Measurements from ENCODE around the gene WNK1. TPM values are rescaled to one million over a fixed set of nuclear protein-coding genes. Genes with fewer than 3 reads are reported as not detected.

The WNK1 gene
- total RNA-seq, 1 donor from 2014 or later: 157 TPM

DNA sequence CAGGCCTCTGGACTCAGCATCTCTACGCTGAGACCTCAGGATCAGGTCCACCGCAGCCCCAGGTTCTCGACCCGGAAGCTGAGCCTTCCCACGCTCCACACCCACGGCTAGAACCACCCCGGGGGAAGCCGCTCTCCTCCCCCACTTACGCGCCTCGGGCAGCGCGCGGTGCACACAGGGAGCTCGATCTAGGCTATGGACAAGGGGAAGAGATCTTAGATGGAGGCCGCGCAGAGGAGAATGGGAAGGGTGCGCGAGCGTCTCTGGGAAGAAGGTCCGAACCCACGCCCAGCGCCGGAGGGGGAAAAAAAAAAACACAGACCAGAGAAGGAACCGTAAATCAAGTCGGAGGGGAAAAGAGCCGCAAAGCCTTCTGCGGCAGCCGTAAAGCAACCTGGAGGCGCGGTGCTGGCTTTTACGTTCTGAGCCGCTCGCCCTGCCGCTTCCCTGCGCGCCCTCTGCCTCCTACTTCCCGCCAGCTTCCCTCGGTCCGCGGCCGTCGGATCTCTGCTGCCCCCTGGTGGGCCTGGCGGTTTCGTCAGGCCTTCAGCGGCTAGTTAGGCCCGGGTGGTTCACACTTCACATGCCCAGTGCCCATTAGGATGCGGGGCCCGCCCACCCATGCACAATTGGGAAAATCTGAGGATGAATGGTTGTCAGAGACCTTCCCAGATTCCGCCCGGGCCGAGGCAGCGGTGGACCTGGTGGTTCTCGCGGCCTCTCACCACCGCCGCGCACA is 197.2 kb downstream of the WNK1 start, which contains the start of gene RAD52:
Gene RAD52, minus strand, starts transcription at position 242 of the 739 bp plus-strand sequence. CDS start 16,636 bp downstream, outside the sequence.
- H3K4me3 Mint-ChIP-seq (ENCODE audit: low read depth): peak within 1 kb of the TSS; percentile 96
- intact Hi-C loops (cut with micrococcal nuclease): loop anchor here (1.0 to 5.0 kb wide), 7 partner anchors 41 to 643 kb away; partner anchors contain the start of genes ERC1 and FBXL14
- peaks cover 31% of the 10 kb centered on the region for H3K4me1 Mint-ChIP-seq (ENCODE audit: low read depth)
- peak; percentile 96 for DNase-seq (ENCODE audit: low spot score)
- H3K27ac Mint-ChIP-seq: peak within 1 kb of the TSS; percentile 96
- H3K27me3 Mint-ChIP-seq (ENCODE audit: low read depth): no peaks in the 10 kb centered on the region
- H3K36me3 Mint-ChIP-seq (ENCODE audit: low read depth): peaks cover 26% of the 10 kb centered on the region
- H3K9me3 Mint-ChIP-seq: no peaks in the 10 kb centered on the region

DNA sequence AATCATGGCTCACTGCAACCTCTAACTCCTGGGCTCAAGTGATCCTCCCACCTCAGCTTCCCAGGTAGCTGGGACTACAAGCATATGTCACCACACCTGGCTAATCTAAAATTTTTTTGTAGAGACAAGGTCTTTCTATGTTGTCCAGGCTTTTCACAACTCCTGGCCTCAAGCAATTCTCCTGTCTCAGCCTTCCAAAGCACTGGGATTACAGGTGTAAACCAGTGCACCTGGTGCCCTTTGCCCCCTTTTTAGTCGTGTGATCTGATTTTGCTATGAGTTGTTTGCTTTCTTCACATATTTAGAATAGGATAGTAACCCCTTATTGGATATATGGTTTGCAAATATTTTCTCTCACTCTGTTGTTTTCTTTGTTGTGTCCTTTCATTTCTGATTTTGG is 198.8 kb downstream of the WNK1 start:
- Mint-ChIP-seq H3K4me1 (ENCODE audit: low read depth) (peaks cover 24% of the 10 kb centered on the region), H3K36me3 (ENCODE audit: low read depth) (peaks cover 18% of the 10 kb centered on the region), H3K27ac (no peak overlapping the region), H3K27me3 (ENCODE audit: low read depth) (no peaks in the 10 kb centered on the region), H3K4me3 (ENCODE audit: low read depth) (peak overlapping the region; percentile 57), H3K9me3 (no peaks in the 10 kb centered on the region)
- no peak for DNase-seq (ENCODE audit: low spot score)
- intact Hi-C loops (cut with micrococcal nuclease): no loop called here

DNA sequence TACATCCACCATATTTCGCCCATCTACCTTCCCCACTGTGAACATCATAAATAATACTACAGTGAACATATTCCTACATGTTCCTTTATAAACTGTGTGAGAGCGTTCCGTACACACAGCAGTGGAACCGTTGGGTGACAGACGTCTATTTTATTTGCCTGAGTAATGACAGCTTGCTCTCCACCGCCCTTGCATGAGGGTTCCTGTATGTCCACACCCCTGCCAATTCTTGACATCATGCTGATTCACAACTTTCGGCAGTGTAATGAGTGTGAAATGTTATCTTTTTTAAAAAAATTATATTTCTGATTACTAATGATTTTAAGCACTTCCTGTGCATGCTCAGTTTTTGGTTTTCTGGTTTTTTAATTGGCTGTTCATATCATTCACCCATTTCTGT is 201.4 kb downstream of the WNK1 start:
- Mint-ChIP-seq H3K4me1 (ENCODE audit: low read depth) (peaks cover 8% of the 10 kb centered on the region), H3K27me3 (ENCODE audit: low read depth) (no peaks in the 10 kb centered on the region), H3K36me3 (ENCODE audit: low read depth) (peaks cover 5% of the 10 kb centered on the region), H3K4me3 (ENCODE audit: low read depth) (no peak overlapping the region), H3K9me3 (no peaks in the 10 kb centered on the region), H3K27ac (no peak overlapping the region)
- no peak for DNase-seq (ENCODE audit: low spot score)
- intact Hi-C loops (cut with micrococcal nuclease): no loop called here

DNA sequence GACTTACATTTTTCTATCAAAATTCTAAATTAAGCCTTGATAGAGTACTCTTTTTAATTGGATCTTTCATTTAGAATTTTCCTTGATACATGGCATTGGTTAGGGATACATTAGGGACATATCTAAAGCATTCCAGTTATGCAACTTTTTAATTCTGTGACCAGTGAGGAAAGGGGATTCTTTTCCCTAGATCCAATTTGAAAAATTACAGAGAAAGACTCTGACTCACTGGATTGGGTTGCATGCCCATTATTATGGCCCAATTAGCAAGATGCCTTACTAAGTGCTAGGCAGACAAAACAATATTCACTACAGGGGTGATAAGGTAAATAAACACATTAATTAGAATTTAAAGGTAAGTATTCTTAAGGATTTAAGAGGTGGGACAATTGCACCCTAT is 202.4 kb downstream of the WNK1 start:
- Mint-ChIP-seq H3K4me3 (ENCODE audit: low read depth) (no peak overlapping the region), H3K27me3 (ENCODE audit: low read depth) (no peaks in the 10 kb centered on the region), H3K4me1 (ENCODE audit: low read depth) (peaks cover 4% of the 10 kb centered on the region), H3K27ac (no peak overlapping the region), H3K36me3 (ENCODE audit: low read depth) (no peaks in the 10 kb centered on the region), H3K9me3 (no peaks in the 10 kb centered on the region)
- DNase-seq (ENCODE audit: low spot score): no peak
- intact Hi-C loops (cut with micrococcal nuclease): no loop called here

DNA sequence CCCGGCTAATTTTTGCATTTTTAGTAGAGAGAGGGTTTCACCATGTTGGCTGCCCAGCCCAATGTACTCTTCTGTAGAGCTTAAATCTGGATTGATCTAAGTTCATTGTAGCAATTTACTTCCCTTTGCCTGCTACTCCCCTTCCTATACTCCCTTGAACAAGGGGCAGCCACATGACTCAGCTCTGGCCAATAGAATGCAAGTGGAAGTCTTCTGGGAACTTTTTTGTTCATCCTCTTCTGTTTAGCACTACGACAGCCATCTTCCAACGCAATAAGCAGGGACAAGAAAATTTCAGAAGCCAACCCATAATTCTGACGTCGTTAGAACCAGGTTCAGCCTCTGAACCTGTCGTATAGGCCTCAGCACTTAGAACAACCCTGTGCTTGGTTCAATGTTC is 203.6 kb downstream of the WNK1 start:
- DNase-seq (ENCODE audit: low spot score): no peak
- intact Hi-C loops (cut with micrococcal nuclease): no loop called here
- Mint-ChIP-seq H3K27me3 (ENCODE audit: low read depth) (peaks cover 3% of the 10 kb centered on the region), H3K4me1 (ENCODE audit: low read depth) (peaks cover 4% of the 10 kb centered on the region), H3K27ac (no peak overlapping the region), H3K36me3 (ENCODE audit: low read depth) (no peaks in the 10 kb centered on the region), H3K4me3 (ENCODE audit: low read depth) (no peak overlapping the region), H3K9me3 (no peaks in the 10 kb centered on the region)

DNA sequence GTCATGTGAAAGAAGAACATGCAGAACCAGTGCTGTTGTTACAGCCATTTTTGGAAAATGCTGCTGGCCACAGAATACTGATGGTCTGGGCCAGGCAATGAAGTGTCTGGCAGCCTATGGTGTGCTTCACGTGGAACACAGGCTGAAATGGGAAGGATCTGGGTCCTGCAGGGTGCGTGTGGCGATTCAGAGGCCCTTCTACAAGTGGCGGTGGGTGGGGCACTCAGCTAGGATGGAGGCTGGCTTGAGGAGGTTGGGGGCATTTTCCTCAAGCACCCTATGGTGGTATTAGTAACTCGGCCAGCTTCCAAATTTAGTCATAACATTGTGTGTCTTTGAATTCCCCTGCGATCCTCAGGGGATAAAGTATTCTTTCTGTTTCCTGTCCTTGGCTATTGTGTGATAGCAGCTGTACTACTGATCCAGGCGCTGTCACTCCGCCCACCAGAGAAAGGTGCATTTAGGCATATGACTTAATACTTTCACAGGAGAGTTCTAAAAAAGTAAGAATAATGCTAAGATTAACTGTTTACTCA is 206.3 kb downstream of the WNK1 start:
- Mint-ChIP-seq H3K4me3 (ENCODE audit: low read depth) (no peak overlapping the region), H3K36me3 (ENCODE audit: low read depth) (no peaks in the 10 kb centered on the region), H3K4me1 (ENCODE audit: low read depth) (peaks cover 1% of the 10 kb centered on the region), H3K27ac (no peak overlapping the region), H3K27me3 (ENCODE audit: low read depth) (peaks cover 3% of the 10 kb centered on the region), H3K9me3 (no peaks in the 10 kb centered on the region)
- intact Hi-C loops (cut with micrococcal nuclease): no loop called here
- no peak for DNase-seq (ENCODE audit: low spot score)

Other genes with a start within 250 kb of the WNK1 start
- 3.1 and 4.6 TPM in 2 replicates for gene NINJ2, start 89.1 kb upstream of the WNK1 start, total RNA-seq
- 14.5 and 15.3 TPM in 2 replicates for gene RAD52, start 197.1 kb downstream of the WNK1 start, total RNA-seq
- 37.5 and 42.6 TPM in 2 replicates for gene ERC1, start 238.6 kb downstream of the WNK1 start, total RNA-seq

Data from activated T-helper 2 cell treated with anti-CD3 and anti-CD28 coated beads, Interferon-gamma antibody, Interleukin-2, Interleukin-4, amounts not matched to agents 10 μg/mL and 5 μg/mL and 100 μg/mL, durations not matched to agents 14 hours and 24 hours and 36 hours (primary cell).